Cardiac septum (tissue), 1 donor: ENCODE measurements around the gene NLK. TPM values are rescaled to one million over a fixed set of nuclear protein-coding genes. Genes with fewer than 3 reads are reported as not detected.
A peak's percentile ranks its signal among the peaks of the same experiment; 100 is the strongest.
"Not testable (repeated sequence)": the region's sequence is repeated elsewhere in the genome, so short reads cannot be mapped to it uniquely, and the experiment has no call there.

Experiments
- DNase-seq: peaks from one replicate; pipeline ENCODE4 v3.0.0-alpha.2; 2020; ENCODE audit warnings: low spot score
- intact Hi-C: fragments of 100-400 bp; cut with DNase I; formaldehyde crosslinking; loops from one replicate; pipeline ENCODE4 v1.14.0; 2022
- total RNA-seq: library from RNA; stranded (reverse); fragmentation: NEBNext Ultra II Directional; extraction: Animal tissue kit (Norgen Biotek cat#: 25700); gene quantifications from one replicate; pipeline ENCODE4 v1.2.1, GENCODE V29; 2021
- donor health status: DM: no; HTN: no; CAD: no.

The NLK gene
- total RNA-seq, 1 donor from 2014 or later: 21.4 TPM

- not testable (repeated sequence) for DNase-seq
- intact Hi-C loops: loop anchor here (10.0 kb wide), 2 partner anchors 89 to 141 kb away; partner anchors contain the start of gene LYRM9
Measured at GRCh38 chr17:28035884-28036283, 6.6 kb upstream of the NLK start.

GRCh38 chr17:28038802-28039201 lies 3.7 kb upstream of the NLK start:
- intact Hi-C loops: loop anchor here (10.0 kb wide), 2 partner anchors 86 to 144 kb away; partner anchors contain the start of gene LYRM9
- no peak for DNase-seq

DNA sequence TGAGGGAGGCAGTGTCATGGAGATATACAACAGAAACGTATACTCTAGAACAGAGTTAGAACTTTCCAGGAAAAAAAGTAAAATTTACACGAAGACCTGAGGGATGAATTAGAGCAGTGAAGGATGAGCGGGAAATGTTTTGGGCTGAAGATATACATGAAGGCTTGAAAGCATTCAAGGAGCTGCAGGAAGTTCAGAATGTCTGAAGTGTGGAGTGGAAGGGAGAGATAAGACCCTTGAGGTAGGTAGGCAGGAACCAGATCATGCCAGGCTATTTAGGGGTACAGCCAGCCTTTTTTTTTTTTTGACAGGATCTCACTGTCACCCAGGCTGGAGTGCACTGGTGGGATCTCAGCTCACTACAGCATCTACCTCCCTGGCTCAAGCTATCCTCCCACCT lies 3.2 kb upstream of the NLK start:
- no peak for DNase-seq
- intact Hi-C loops: loop anchor here (10.0 kb wide), 2 partner anchors 86 to 144 kb away; partner anchors contain the start of gene LYRM9

- no peak for DNase-seq
- intact Hi-C loops: no loop called here
Measured at GRCh38 chr17:28040406-28040805, 2.1 kb upstream of the NLK start.

DNA sequence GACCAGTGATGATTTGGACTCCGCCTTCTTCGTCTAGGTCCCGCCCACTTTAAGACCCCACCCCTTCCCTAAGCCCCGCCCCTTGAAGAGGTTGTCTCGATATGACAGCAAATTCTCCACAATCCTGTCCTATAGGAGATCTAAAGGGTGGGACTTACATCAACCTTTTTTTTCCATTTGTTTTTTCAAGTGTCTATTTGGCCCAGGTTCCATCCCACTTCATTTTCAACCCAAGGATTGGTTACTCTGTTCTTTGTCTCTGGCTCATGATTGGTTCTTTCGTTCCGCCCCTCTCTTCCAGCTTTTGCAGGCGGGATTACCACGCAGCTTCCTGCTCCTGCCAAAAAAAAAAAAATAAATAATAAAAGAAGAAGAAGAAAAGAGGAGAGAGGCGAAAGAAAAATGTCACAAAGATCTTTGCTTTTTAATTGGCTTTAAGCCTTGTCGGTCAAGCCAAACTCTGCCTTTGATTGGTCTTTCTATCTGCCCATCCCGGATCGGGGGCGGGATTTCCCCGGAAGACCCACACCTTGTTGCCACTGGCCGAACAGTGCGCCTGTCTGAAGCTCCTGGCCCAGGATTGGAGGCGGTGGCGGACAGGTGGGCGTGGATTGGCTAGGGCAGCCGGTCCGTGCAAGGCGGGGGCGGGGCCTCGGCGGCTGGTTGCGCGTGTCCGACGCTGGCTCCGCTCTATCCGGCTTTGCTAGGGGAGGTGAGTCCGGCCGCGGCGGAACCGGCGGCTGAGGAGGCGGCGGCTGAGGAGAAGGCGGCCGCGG lies 1.2 kb upstream of the NLK start:
- intact Hi-C loops: no loop called here
- peak; percentile 100 for DNase-seq

DNA sequence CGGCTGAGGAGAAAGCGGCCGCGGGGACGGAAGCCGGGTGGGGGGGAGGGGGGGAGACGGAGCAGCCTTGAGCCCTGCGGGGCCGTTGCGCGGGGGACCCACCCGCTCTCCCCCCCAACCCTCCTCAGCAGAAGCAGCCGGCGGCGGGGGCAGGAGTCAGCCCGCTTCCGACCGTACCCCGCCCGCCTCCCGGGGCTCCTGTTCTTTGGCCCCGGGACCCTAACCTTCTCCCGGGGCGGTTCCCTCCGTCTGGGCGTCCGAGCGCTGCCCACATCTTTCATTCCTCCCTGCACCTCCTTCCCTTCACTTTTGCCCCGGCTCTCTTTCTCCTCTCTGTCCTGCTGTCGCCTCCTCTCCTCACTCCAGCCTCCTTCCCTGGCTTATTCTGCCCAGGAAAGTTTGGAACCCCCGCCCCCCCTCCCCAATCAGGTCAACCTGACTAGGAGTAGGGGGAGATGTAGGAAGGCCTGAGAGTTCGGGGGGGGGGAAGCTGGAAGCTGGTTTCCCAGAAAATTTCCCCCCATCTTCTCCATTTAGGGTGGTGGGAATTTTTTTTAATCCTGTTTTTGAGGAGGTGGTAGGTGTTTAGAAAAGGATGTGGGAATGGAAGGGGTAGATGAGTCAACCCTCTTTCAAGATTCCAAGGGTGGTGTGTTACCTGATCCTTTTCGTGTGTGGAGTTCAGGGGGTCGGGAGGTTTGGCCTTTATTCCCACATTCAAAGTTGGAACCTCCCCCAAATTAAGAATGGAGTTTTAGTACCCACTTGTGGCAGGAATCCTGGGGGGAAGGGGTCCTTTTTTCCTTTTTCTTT lies 427 bp upstream of the NLK start:
- no peak for DNase-seq
- intact Hi-C loops: no loop called here

- no peak for DNase-seq
- intact Hi-C loops: no loop called here
Measured at GRCh38 chr17:28042721-28043291, 329 bp downstream of the NLK start.

GRCh38 chr17:28043296-28043695 lies 819 bp downstream of the NLK start:
- no peak for DNase-seq
- intact Hi-C loops: no loop called here

GRCh38 chr17:28043741-28044140 lies 1.3 kb downstream of the NLK start:
- DNase-seq: no peak
- intact Hi-C loops: no loop called here

DNA sequence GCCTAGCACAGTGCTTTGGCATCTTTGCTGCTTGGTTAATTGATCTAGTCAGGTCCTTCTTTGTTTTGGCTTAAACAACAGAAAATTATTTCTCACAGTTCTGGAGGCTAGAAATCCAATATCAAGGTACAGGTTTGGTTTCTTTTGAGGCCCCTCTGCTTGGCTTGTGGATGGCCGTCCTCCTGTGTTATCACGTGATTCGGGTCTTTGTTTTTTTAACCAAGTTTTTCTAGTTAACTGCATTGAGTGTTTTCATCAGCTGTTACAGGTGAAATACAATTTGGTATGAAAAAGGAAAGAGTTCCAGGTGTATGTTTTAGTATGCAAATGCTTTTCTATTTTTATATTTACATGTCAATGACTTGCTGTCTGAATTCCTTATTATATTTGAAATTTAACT lies 2.8 kb downstream of the NLK start:
- intact Hi-C loops: no loop called here
- no peak for DNase-seq

DNA sequence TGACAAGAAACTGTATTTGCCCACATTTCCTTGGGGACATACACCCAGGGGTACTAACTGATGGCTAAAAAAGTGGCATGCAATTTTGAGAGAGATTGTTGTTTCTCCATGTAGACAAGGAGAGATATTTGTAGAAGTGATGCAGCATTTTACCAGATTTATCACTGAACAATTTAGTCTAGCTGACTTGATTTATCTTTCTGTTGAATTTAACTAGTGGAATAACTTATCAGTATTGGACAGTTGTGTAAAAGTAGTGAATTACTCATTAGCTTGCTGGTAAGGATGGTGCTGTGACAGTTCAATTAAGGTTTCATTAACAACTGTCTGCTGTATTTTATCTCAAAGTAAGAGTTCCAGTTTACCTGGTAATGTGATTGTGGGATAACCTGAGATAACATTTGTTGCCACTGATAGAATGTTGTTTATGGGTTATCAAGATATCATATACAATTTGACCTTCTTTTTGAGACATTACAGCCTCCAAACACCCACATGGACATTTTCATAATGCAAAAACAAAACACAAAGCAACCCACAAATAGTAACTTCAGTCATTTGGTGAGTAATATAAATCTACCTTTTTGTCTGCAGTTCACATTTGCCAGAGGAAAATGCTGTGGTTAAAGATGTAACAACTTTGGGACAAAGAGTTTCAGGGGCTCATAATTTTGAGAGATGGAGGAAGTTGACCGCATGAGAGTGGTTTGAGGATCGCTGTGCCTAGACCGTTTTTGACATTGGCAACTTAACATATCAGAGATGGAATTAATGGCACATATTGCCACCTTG lies 3.8 kb downstream of the NLK start:
- DNase-seq: no peak
- intact Hi-C loops: no loop called here

DNA sequence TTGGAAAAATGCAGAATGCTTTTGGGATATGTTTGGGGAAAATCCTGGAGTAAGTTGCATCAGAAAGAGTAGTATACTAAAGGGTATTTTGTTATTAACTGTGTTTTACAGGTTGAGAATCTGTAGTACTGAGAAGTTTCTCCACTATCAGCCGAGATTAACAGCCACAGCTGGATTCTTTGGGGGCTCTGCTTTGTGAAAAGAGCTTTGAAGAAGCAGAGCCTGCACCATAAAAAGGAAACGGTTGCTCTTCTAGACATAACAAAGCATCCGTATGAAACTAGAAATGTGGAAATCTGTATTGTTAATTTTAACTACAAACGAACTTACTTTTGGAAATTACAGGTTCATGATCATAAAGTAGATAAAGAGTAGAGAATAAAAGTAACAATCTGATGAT lies 5.3 kb downstream of the NLK start:
- no peak for DNase-seq
- intact Hi-C loops: no loop called here

DNA sequence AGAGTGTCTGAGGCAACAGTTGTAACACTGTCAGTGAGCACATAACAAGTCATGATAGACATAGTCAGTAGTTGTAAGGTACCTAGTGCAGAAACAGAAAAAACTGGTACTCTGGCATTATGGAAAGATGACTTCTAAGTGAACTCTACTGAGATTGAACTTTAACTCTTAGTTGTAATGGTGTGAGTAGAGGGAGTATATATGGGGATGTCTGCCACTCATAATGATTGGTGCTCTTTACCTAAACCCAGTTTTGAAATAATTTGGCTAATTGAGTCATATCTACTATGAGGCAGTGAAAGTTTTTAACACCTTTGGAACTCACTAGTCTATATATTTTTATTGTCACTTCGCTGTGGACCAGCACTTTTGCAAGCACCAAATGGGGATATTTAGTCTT lies 6.6 kb downstream of the NLK start:
- intact Hi-C loops: no loop called here
- DNase-seq: no peak

DNA sequence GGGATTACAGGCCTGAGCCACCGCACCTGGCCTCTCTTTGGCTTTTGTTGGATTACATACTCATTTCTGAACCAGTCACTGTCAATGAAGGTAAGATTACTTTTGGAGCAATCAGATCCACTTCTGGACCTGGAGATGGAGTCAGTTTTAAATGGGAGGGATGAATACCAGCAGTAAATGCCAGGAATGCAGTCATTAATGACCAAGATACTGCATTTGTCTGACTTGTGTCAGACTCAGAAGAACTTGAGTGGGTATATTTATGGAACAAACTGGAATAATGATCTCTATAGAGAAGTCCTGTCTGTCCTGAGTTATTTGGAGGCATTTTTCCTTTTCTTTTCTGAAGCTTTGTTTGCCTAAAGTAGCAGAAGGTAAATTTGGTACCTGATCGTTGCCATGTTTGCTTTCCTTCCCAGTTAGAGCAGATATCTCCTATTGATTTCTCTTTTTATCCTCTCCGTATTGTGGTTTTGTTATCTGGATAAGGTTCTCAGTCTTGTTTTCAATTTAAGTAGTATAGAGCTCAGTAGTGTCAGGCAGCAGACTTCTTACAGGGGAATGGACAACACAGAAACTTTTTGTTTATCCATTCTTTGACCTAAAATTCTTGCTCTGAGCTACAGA lies 10.7 kb downstream of the NLK start:
- DNase-seq: no peak
- intact Hi-C loops: no loop called here

DNA sequence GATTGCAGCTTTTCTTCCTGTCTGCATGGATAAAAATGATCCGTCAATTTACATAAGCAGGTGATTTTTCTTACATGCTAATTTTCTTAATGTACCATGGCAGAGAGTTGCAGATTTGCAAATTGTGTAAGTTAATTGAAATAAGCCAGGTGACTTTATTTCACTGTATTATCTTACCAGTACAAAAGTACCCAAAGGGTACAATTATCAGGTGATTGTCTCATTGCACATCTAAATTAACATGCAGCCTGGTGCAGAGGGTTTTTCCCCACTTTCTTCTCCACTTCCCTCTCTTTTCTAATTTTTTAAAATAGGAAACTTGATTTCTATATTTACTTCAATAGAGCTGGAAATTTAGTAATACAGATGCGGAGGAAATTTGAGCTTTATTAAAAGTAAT lies 11.2 kb downstream of the NLK start:
- intact Hi-C loops: no loop called here
- DNase-seq: no peak

GRCh38 chr17:28055546-28056275 lies 13.2 kb downstream of the NLK start:
- intact Hi-C loops: no loop called here
- DNase-seq: no peak

DNA sequence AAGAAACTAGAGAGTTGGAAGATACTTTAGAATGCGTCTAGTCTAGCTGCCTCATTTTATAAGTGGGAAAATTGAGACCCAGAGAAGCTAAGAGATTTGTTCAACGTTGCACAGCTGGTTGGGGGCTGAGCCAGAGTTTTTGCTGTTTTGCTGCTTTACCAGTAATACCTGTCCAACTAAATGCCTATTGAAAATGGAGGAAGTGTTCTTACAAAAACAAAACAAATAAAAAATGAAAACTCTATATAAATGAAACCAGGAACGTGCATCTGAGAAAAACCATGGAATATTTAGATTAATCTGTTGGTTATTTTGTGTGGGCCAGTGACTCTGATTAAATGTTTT lies 13.8 kb downstream of the NLK start:
- DNase-seq: no peak
- intact Hi-C loops: no loop called here

GRCh38 chr17:28057731-28058246 lies 15.3 kb downstream of the NLK start:
- DNase-seq: no peak
- intact Hi-C loops: no loop called here

- intact Hi-C loops: no loop called here
- DNase-seq: no peak
Measured at GRCh38 chr17:28059675-28060074, 17.2 kb downstream of the NLK start.
